Activated CD4-positive, alpha-beta T cell treated with anti-CD3 and anti-CD28 coated beads for 24 hours (primary cell): ENCODE measurements around the gene NUP54.

ENCODE experiments used
- DNase-seq, 2 donors: peaks; one replicate each; pipeline ENCODE4 v3.0.0-alpha.2; 2020; ENCODE audit warnings: low read depth in 2 of 2

The NUP54 gene

DNA sequence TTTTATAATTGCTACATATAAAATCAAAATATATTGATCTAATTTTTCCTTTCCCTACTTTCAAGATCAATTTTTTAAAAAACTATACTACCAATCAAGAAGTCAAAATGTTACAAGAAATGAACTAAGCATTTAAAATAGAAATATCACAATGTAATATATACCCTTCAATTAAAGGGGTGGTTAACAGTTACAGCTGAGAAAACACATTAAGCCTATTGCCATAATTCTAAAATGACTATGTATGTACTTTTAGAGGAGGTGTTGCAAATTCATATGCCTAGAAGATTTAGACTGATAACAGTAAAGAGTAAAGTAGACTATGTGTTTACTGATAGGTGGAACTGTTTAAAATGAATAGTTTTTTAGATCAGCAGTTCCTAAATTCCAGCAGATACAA, 3.7 kb downstream of the NUP54 start:
- DNase-seq: no peak

DNA sequence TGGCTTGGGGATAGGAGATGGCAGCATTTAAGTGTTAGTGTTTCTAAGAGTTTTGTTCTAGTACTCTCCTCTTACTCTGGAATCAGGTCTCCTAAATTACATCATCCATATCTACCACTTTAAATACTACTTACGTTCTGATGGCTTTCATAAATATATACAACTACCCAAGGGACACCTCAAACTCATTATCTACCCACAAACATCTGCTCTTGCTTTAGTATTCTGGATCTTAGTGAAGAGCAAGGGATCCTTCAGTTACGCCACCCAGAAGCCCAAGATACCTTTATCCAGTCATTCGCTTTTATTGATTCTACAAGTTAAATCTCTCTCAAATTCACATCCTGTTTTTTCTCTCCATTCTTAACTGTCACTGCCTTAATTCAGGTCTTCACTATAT, 7.0 kb downstream of the NUP54 start:
- DNase-seq: no peak

DNA sequence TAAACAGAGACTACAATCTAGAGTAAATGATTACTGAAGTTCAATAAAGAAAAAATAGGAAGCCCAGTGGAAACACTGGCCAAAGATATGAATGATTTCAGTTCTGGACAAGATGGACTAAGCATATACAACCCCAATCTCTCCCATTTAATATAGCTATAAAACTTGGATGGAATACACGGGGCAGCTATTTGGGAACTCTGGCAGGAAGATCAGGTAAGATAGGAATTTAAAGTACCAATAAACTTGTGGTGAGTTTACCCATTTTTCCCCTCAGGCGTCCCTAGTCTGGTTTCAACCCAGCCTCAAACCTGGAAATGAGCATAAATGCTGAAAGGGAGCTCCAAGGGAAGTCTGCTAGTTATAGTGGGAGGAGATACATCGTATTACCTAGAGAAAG, 20.4 kb downstream of the NUP54 start:
- no peak for DNase-seq

DNA sequence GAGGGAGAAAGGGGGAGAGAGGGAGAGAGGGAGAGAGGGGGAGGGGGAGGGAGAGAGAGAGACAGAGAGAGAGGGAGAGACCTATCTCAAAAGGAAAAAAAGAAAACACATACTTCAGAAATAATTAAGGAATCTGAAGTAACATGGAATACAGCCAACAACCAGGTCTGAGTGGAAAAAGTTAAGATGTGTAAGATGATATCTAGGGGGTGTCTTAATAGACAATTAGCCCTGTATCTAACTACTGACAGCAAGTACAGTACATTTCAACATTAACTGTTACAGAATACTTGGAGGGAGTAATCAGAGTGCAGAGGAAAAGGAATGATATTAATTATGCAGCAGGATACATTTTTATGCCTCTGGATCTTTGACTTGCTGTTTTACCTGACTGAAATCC, 22.4 kb downstream of the NUP54 start:
- DNase-seq: no peak

DNA sequence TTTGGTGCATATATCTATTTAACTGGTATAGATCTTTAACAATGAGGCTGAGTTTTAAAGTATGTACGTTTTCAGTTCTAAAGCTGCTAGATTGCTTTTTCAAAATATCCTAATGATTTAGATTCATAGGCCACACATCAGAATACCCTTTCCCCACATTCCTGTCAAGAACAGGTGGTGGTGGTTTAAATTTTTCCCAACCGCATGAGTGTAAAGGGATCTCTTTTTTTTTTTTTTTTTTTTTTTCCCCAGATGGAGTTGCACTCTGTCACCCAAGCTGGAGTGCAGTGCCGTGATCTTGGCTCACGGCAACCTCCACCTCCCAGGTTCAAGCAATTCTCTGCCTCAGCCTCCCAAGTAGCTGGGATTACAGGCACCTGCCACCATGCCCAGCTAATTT, 28.0 kb downstream of the NUP54 start:
- DNase-seq: no peak

DNA sequence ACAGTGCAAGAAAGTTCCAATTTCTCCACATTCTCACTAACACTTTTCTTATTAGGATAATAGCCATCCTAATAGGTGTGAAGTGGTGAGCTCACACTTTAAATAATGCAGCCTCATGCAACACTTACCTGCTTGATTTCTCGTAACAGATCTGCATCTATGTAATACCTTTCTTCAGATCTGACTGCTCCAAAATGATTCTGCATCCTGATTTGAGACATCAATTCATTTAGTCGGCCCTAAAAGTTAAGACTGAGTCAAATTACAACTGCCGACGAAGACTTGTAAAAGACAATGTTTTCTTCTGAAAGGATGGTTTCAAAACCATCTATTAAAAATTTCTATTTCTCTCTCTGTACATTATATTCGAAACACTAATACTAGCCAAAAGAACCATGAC, 30.7 kb downstream of the NUP54 start:
- DNase-seq: no peak

DNA sequence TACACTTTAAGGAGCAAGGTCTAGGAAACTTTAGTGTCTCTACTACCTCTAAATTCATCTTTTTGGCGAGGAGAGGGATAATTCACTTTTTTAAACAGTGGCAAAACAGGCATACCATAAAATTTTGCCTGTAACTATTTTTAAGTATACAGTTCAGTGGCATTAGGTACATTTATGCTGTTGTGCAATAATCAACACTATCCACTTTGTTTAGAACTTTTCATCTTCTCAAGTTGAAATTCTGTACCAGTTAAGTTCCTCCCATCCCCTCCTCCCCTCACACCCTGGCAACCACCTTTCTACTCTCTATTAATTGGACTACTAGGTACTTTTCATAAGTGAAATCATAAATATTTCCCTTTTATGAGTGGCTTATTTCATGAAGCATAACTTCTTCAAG, 31.4 kb downstream of the NUP54 start:
- no peak for DNase-seq

DNA sequence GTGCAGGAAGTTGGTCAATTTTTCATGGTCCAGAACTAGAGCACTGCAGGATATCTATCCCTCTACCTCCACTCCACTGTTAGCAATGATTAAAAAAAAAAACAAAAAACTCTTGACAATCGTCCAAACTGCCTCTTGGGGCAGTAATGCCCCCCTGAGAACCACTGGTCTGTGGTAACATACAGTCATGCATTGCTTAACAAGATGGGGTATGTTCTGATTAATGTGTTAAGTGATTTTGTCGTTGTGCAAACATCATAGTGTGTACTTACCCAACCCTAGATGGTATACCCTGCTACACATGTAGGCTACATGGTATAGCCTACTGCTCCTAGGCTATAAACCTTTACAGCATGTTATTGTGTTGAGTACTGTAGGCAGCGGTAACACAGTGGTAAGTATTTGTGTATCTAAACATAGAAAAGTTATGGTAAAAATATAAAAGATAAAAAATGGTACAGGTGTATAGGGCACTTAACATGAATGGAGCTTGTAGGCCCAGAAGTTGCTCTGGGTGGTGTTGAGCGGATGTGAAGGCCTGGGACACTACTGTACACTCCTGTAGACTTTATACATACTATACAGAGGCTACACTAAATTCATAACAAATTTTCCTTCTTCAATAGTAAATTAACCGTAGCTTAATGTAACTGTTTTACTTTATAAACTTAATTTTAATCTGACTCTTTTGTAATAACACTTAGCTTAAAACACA, 39.6 kb downstream of the NUP54 start:
- no peak for DNase-seq

DNA sequence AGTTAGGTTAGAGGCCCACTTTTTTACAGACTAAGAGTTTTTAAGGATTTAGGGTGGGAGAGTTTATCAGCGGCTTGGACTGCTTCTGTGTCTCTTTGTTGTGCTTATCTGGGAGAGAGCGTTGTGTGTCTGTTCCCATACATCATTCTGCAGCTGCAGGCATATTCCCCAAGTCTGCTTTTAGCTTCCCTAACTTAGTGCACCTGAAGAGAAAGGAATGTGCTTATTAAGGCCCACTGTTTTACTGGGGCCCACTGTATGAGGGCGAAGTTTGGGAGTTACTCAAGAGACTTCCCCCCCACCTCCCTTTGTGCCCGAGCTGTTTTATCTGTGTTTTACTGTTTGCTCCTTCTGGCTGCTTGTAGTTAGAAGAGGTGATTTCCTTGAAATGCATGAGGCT, 41.8 kb downstream of the NUP54 start:
- no peak for DNase-seq

DNA sequence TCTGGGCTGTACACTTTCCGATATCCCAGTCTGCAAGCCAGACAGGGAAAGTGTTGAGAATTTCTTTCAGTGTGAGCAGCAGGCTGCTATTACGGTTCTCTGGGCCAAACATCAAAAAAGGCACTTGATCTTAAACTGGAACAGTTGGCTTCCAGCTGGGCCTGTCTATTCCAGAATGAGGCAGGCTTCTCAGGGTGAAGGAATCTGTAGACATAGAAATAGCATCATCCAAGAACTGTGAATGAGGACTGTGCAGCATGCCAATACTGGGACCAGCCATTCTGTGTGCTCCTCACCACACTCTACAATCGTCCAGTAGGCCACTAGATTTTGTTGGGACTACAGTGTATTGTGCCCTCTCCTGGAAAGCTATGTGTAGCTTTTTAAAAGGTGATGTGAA, 42.5 kb downstream of the NUP54 start:
- no peak for DNase-seq

DNA sequence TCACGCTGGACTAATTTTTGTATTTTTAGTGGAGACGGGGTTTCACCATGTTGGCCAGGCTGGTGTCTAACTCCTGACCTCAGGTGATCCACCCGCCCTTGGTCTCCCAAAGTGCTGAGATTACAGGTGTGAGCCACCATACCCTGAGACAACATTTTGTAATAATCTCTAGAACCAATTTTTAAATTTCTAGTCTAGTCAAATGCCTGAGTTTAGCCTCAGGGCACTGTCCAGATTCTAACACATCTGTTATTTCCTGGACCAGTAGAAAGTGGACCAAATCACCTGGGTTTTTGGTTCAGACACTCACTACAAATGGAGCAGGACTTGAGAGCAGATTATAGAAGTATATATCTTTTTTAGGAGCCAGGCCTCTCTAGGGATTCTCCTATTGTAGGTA, 52.1 kb downstream of the NUP54 start:
- DNase-seq: no peak

DNA sequence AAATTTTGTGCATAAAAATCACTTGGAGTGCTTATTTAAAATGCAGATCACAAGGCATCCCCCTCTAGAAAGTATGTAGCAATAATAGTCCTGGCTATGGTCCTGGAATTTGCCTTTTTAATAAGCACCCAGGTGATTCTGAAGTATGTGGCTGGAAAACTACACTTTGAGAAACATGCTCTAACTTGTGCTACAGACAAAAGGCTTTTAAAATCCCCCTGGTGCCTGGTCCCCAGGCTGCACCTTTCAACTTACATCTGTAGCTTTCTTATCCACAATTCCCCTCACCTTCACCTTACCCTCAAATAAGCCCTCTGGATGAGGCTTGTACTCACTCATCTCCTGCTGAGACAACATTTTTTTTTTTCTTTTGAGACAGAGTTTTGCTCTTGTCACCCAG, 52.6 kb downstream of the NUP54 start:
- no peak for DNase-seq

DNA sequence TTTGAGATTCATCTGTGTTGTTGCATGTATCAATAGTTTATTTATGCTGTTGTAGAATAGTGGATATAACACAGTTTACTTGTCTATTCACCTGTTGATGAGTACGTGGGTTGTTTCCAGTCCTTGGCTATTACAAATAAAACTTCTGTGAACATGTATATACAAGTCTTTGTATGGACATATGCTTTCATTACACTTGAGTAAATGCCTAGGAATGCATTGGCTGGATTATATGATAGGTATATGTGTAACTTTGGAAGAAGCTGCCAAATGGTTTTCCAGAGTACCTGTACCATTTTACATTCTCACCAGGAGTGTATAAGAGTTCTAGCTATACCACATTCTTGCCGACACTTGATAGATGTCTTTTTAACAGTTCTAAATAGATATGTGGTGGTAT, 57.1 kb downstream of the NUP54 start:
- no peak for DNase-seq

DNA sequence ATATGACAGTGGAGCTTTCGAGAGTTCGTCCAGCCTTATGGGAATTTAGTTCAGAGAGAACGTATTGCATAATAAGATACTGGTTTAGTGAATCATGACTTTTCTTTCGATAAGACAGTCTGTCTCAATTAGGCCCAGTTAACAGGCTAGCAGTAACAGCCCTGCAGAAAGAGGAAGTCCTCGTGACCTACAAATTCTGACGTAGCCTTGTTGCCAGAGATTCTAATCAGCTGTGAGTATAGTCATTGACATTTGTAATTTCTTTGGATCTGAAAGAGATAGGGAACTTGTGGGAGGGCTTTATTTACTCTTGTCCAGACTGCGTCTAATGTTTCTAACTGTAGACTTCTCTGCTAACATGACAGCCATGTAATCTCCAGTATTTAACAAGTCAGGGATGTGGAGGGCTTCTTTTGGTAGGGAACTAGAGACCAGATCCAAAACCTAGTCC, 57.9 kb downstream of the NUP54 start:
- no peak for DNase-seq

DNA sequence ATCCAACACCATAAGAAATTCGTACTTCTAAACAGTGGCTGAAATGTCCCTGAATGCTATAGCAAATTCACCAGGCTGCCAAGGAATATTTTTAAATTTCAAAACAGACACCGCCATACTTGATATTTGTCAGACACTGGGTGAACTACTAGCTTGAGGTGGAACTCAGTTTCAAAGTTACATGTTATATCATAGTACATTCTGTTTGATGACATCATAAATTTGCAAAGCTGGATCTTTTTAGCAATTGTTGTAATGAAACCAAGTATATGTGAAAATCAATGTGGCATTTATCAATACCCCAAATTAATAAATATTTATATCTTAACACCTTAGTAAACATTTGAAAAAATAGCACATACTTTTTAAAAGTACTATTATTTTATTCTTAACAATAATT, 59.5 kb downstream of the NUP54 start:
- DNase-seq: no peak

DNA sequence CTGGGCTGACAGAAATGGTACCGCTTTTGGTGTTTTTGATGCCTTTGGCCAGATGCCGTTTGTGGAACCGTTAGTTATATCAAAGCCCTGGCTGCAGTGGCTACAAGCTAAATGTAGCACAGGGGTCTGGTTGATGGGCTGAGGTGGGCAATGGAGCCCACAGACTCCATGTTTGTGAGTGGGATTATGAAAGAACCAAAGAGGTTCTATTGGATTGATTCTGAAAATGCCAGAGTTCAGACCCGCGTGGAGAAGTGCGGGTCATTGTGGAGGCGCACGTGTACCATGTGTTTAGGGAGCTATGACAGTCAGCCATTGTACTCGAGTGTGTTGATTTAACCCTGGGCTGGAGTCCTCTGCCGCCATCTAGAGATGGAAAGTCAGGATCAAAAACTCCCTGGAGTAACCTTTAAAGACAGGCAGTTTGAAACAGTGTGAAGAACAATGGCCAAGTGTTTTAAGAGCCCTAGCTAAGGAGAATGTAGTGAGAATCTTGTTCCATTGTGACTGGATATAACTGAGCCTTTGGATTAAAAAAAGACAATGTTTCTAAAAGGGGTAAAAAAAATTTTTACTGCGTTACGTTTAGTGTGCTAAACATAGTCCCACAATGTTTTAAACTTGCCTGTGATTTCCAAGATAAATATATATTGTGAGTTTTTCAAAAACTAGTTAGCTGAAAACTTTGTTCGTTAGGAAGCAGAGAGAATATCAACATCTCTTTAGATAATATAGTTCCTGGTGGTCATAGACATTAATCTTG, 61.0 kb downstream of the NUP54 start:
- DNase-seq: no peak

DNA sequence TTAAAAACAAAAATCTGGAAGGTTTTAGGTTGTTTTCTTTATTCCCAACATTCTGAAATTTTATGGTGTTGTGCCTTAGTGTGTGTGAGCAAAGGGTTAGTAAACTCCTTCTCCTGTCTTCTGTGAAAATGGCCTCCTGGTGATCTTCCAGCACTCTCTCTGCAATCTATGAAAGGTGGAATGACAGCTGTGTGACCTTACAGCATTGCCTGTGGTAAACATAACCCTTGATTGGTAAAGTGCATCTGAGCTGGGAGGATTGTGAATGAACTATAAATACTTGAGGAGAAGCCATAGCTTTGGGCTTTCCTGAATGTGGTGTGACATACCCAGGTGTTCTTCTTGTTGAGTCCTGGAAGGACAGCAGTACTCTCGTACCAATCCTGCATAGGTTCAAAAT, 63.7 kb downstream of the NUP54 start:
- no peak for DNase-seq

DNA sequence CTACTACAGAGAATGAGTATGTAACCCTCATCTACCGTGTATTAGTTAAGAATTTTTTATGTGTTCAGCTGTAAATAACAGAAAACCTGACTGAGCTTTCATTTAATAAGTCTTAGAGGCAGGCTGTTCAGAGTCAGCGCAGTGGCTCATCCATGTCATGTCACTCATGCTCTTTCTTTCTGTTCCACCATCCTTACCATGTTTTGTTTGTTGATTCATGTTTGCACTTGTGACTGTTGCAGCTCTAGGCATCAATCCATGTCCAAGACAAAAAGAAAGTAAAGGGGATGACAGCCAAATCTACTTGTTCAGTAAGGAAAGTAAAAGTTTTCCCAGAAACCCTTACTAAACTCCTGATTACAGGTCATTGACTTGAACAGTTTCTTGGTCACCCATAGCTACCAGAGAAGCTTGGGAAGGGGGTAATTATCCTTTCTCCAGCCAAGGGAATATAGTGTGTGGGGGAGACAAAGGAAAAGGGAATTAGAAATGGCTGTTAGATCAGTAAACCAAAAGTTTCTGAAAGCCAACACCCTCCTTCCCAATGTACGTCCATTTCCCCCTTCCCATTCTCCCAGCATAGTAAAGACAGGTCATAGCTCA, 64.7 kb downstream of the NUP54 start:
- DNase-seq: no peak

DNA sequence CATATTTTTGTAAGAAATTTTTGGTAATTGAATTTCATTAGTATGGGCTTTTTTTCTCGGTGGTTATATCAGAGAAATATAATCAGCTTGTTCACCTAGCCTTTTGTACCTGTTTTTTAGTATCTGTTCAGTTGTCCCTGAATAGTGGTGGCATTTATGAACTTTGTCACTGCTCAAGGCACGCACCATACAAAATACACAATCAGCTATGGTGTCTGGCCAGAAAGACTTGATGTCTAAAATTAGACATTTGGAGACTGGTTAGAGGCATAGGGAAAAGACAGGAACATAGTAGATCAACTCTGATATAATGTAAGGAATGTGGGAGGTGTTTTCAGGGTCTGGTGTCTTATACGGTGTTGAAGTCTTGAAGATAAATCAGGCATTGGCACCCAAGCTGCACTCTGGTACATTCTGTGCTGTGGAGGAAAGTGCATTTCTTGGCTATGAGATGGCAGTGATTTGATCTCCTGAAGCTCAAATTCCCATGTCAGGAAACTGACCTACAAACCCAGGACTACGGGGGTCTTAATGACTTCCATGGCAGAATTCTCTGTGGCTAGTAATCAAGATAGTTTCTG, 70.1 kb downstream of the NUP54 start:
- DNase-seq: no peak

DNA sequence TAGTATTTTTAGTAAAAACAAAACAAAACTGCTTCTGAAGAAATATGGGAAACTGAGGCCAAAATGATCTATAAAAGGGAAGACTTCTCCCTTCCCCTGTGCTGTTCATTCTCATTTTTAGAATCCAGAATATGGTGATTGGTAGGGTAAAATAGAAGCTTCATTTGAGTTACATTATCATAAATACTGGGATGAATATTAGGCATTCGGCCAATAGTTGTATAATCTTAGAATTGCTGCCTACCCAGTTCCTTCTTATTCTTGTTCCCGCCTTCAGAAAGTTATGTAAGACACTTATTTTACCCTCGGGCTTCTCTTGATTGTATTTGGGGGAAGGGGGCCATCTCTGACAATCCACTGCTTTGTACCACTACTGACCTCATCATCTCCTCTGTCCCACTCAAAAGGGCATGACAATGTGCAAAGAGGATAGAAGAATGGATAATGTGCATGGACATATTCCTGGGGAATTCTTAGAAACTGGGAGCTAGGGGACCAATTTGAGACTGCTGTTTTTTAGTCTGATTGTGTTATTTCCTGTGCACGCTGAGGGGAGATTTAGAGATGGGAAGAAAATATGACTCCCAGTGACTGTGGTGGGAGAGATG, 73.1 kb downstream of the NUP54 start:
- no peak for DNase-seq

DNA sequence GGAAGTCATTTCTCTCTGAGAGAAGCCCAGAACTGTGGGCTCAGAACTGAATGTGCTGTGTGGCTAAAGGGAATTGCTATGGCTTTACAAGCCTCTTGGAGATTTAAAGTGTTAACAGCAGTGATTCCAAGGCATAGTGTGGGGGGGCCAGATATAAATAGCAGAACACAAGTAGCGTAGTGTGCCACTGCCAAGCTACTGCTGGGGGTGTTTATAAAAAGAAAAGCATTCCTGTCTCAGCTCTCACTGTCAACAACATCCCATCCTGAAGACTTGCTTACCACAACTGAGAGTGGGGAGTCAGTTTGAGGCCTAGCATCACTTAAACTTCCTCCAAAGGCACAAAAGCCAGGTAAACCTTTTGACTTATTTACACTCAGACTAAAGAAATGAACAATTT, 73.7 kb downstream of the NUP54 start, which contains the start of gene ART3:
Gene ART3 (plus strand): TSS at position 242 of the 400 bp plus-strand sequence. CDS start 1,181 bp downstream, outside the sequence.
- DNase-seq: no peak

DNA sequence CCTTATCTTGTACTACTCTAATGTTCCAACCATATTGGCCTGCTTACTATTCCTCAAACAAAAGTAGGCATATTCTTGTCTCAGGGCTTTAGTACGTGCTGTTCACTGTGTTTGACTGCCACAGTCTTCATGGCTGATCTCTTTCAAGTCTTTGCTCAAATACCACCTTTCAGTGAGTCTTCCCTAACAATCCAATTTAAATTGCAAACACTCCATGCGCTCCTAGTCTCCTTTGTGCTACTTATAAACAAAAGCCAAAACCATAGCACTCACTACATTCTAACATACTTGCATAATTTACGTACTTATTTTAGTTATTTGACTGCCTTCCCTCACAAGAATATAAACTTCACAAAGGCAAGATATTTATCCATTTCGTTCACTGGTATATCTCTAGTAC, 75.4 kb downstream of the NUP54 start:
- DNase-seq: no peak
